ENCODE measurements around the gene MKRN2. TPM values are rescaled to one million over a fixed set of nuclear protein-coding genes. Genes with fewer than 3 reads are reported as not detected.

MKRN2 gene
- total RNA-seq, 4 donors from 2014 or later: 18.5 to 35.6 (median 29.3) TPM

DNA sequence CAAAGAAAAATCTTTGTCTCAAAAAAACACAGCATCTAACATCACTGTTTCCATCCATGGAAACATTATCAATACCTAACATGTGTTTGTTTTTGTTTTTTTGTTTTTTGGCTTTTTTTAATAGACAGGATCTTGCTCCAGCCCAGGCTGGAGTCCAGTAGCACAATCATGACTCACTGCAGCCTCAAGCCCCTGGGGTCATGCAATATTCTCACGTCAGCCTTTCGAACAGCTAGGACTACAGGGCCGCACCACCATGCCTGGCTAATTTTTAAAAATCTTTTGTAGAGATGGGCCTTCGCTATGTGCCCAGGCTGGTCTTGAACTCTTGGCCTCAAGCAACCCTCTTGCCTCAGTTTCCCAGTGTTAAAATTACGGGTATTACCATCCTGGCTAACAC, 54.2 kb downstream of the MKRN2 start:
- no peak for TF ChIP-seq POLR2A (IDR thresholded peaks at IDR 0.05)
- TF ChIP-seq, protein P1, sequence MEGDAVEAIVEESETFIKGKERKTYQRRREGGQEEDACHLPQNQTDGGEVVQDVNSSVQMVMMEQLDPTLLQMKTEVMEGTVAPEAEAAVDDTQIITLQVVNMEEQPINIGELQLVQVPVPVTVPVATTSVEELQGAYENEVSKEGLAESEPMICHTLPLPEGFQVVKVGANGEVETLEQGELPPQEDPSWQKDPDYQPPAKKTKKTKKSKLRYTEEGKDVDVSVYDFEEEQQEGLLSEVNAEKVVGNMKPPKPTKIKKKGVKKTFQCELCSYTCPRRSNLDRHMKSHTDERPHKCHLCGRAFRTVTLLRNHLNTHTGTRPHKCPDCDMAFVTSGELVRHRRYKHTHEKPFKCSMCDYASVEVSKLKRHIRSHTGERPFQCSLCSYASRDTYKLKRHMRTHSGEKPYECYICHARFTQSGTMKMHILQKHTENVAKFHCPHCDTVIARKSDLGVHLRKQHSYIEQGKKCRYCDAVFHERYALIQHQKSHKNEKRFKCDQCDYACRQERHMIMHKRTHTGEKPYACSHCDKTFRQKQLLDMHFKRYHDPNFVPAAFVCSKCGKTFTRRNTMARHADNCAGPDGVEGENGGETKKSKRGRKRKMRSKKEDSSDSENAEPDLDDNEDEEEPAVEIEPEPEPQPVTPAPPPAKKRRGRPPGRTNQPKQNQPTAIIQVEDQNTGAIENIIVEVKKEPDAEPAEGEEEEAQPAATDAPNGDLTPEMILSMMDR (IDR thresholded peaks at IDR 0.05): no peak
- 70 to 75% methylated on average over 5 of the region's 5 CpGs for WGBS, 2 donors
- intact Hi-C loops (cut with DNase I; ENCODE audit: low total_unique reads): no loop called here
- H3K4me3 ChIP-seq (ENCODE audit: low read depth, poor library complexity, severe bottlenecking): no peak overlapping the region
- DNase-seq (ENCODE audit: low spot score in 2 of 2): no peak

GRCh38 chr3:12612514-12613226, 55.8 kb downstream of the MKRN2 start:
- no peak for TF ChIP-seq POLR2A (IDR thresholded peaks at IDR 0.05)
- WGBS, 2 donors: 84 to 85% methylated on average over 6 of the region's 6 CpGs
- intact Hi-C loops (cut with DNase I; ENCODE audit: low total_unique reads): no loop called here
- no peak overlapping the region for H3K4me3 ChIP-seq (ENCODE audit: low read depth, poor library complexity, severe bottlenecking)
- no peak for DNase-seq (ENCODE audit: low spot score in 2 of 2)

- no peak for DNase-seq (ENCODE audit: low spot score in 2 of 2)
- H3K4me3 ChIP-seq (ENCODE audit: low read depth, poor library complexity, severe bottlenecking): no peak overlapping the region
- intact Hi-C loops (cut with DNase I; ENCODE audit: low total_unique reads): no loop called here
- no peak for TF ChIP-seq POLR2A (IDR thresholded peaks at IDR 0.05)
- TF ChIP-seq, protein P1 (IDR thresholded peaks at IDR 0.05): no peak
- WGBS, 2 donors: 53 to 74% methylated on average over 4 of the region's 4 CpGs
Observed at GRCh38 chr3:12613250-12613649, 56.4 kb downstream of the MKRN2 start.

GRCh38 chr3:12615266-12615665, 58.4 kb downstream of the MKRN2 start:
- no peak for DNase-seq (ENCODE audit: low spot score in 2 of 2)
- H3K4me3 ChIP-seq (ENCODE audit: low read depth, poor library complexity, severe bottlenecking): no peak overlapping the region
- WGBS, 2 donors: 95 to 96% methylated on average over 4 of the region's 4 CpGs
- TF ChIP-seq POLR2A (IDR thresholded peaks at IDR 0.05): no peak
- TF ChIP-seq, protein P1 (IDR thresholded peaks at IDR 0.05): no peak
- intact Hi-C loops (cut with DNase I; ENCODE audit: low total_unique reads): no loop called here

DNA sequence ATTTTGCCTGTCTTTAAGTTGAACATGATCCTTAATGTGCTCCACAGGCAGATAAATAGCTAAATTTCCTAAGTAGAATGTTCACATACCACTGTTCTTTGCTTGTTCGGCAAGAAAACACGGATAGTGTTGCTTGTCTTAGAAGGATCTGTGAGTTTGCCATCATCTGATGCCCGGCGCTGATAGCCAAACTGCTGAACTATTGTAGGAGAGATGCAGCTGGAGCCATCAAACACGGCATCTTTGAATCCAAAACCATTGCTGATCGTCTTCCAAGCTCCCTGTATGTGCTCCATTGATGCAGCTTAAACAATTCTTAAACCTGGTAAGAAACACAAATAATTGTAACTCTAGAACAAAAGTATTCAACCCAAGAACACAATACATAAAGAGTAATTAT, 61.5 kb downstream of the MKRN2 start:
- 92 to 94% methylated on average over 6 of the region's 6 CpGs for WGBS, 2 donors
- H3K4me3 ChIP-seq (ENCODE audit: low read depth, poor library complexity, severe bottlenecking): no peak overlapping the region
- intact Hi-C loops (cut with DNase I; ENCODE audit: low total_unique reads): no loop called here
- TF ChIP-seq, protein P1 (IDR thresholded peaks at IDR 0.05): no peak
- no peak for TF ChIP-seq POLR2A (IDR thresholded peaks at IDR 0.05)
- DNase-seq (ENCODE audit: low spot score in 2 of 2): no peak

GRCh38 chr3:12620305-12620704, 63.4 kb downstream of the MKRN2 start:
- H3K4me3 ChIP-seq (ENCODE audit: low read depth, poor library complexity, severe bottlenecking): no peak overlapping the region
- DNase-seq (ENCODE audit: low spot score in 2 of 2): no peak
- 93 to 97% methylated on average over 6 of the region's 6 CpGs for WGBS, 2 donors
- no peak for TF ChIP-seq POLR2A (IDR thresholded peaks at IDR 0.05)
- TF ChIP-seq, protein P1 (IDR thresholded peaks at IDR 0.05): no peak
- intact Hi-C loops (cut with DNase I; ENCODE audit: low total_unique reads): no loop called here

All from lower leg skin (tissue), 4 donors.